GM12891 (cell line): ENCODE data around the gene MET. TPM values are rescaled to one million over a fixed set of nuclear protein-coding genes. Genes with fewer than 3 reads are reported as not detected.
A peak's percentile ranks its signal among the peaks of the same experiment; 100 is the strongest.
"Not testable (repeated sequence)": the region's sequence is repeated elsewhere in the genome, so short reads cannot be mapped to it uniquely, and the experiment has no call there.

Experiments used
- DNase-seq: peaks from one replicate; pipeline ENCODE4 v3.0.0; 2011; ENCODE audit warnings: low spot score; ENCODE audit not compliant: insufficient read length
- FAIRE-seq: peaks from 2 replicates; lab custom pipeline; 2011; peaks lifted over from hg19 to GRCh38; lab: Jason Lieb, UNC
- PAX5 ChIP-seq: IDR thresholded peaks from 2 replicates; pipeline ENCODE4 v1.6.1; 2011; ENCODE audit warnings: low read length, moderate library complexity, mild to moderate bottlenecking; ENCODE audit not compliant: insufficient read depth, severe bottlenecking
- POLR2A ChIP-seq: IDR thresholded peaks from 2 replicates; pipeline ENCODE4 v1.6.1; 2011; ENCODE audit warnings: low read depth, low read length, control low read depth
- POLR2AphosphoS5 ChIP-seq: IDR thresholded peaks from 2 replicates; pipeline ENCODE4 v1.6.1; 2011; ENCODE audit warnings: low read depth, low read length, control low read depth
- POU2F2 ChIP-seq: IDR thresholded peaks from 2 replicates; pipeline ENCODE4 v1.6.1; 2011; ENCODE audit warnings: low read depth, mild to moderate bottlenecking, control low read depth, low read length, moderate library complexity
- SPI1 ChIP-seq: IDR thresholded peaks from 2 replicates; pipeline ENCODE4 v1.6.1; 2011; ENCODE audit warnings: low read depth, low read length, control low read depth
- TAF1 ChIP-seq: IDR thresholded peaks from 2 replicates; pipeline ENCODE4 v1.6.1; 2011; ENCODE audit warnings: low read depth, low read length, control low read depth
- polyA plus RNA-seq: library from polyadenylated mRNA; unstranded; fragments of >200 nt; gene quantifications from one replicate; pipeline ENCODE4 v1.2.1, GENCODE V29; 2012; ENCODE audit warnings: low read depth, missing spikeins, inconsistent platforms; ENCODE audit not compliant: missing spikeins

The MET gene
- not detected for polyA plus RNA-seq

DNA sequence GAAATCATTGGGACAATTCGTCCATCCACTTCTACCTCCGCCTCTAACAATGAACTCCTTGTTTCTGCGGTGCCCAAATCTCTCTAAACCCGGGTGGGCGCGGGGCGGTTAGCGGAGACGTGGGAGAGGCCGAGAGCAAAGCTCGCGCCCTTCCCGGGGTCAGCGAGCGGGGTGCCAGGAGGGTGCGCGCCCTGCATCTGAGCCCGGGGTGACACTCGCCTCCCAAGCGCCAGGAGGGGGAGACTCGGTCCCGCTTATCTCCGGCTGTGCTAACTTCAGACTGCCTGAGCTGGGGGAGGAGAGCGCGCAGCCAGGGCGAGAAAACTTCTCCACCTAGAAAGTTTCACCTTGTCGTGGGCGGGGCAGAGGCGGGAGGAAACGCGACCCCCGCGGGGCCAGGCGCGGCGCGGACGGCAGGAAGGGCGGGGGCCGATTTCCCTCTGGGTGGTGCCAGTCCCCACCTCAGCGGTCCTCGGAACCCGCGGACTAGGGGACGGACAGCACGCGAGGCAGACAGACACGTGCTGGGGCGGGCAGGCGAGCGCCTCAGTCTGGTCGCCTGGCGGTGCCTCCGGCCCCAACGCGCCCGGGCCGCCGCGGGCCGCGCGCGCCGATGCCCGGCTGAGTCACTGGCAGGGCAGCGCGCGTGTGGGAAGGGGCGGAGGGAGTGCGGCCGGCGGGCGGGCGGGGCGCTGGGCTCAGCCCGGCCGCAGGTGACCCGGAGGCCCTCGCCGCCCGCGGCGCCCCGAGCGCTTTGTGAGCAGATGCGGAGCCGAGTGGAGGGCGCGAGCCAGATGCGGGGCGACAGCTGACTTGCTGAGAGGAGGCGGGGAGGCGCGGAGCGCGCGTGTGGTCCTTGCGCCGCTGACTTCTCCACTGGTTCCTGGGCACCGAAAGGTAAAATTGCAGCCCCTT lies at the start of gene MET:
TSS of gene MET (plus strand) at position 516 of the 915 bp plus-strand sequence. CDS start 26,889 bp downstream, outside the sequence.
- FAIRE-seq (peak; percentile 71), DNase-seq (peak; percentile 53)
- no peak for TF ChIP-seq POLR2A
- TF ChIP-seq PAX5 = no peak
- TF ChIP-seq TAF1 = no peak
- no peak for TF ChIP-seq SPI1

GRCh38 chr7:116626886-116627285 lies 45.1 kb upstream of the MET start:
- FAIRE-seq = no peak
- no peak for DNase-seq
- TF ChIP-seq POLR2A = no peak
- no peak for TF ChIP-seq PAX5
- no peak for TF ChIP-seq POU2F2
- no peak for TF ChIP-seq POLR2AphosphoS5
- no peak for TF ChIP-seq TAF1
- no peak for TF ChIP-seq SPI1

DNA sequence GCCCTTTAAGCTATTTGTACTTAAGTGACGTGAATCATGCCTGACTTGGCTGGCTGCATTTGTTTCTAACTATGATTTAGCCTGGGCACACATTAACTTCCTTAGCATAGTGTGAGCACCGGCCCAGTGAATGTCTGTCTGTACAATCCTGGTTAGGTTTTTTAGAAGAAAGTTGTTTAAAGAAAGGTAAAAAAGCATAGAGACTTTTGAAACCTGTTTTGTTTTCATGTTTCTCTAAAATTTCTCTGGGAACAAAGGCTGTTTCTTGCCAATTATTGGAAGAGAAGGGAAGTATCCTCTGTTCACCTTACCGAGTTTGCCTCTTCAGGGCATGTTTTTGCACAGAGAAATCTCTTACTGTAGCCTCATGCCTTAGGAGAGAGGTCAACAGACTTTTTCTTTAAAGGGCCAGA lies 42.9 kb upstream of the MET start:
- no peak for FAIRE-seq
- TF ChIP-seq SPI1 = no peak
- no peak for TF ChIP-seq POLR2A
- no peak for TF ChIP-seq POLR2AphosphoS5
- TF ChIP-seq POU2F2 = no peak
- TF ChIP-seq PAX5 = no peak
- no peak for TF ChIP-seq TAF1
- no peak for DNase-seq

DNA sequence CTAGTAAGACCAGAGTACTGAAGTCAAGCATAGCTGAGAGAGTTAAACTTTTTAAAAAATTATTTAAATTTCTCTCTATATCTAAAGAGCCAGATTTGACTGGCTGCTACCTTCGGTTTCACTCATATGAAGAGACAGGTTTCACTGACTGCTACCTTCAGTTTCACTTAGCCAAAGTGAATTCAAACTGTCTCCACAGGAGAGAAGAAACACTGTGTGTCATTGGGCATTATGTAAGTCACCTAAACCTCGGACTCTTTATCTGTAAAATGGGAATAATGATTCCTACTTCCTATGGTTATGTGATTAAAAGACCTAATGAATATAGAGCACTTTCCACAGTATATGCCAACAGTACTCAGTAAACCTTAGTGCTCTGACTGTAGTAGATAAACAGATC lies 41.6 kb upstream of the MET start:
- DNase-seq (peak; percentile 6), FAIRE-seq (peak; percentile 82)
- TF ChIP-seq POLR2AphosphoS5 = no peak
- TF ChIP-seq SPI1 = no peak
- no peak for TF ChIP-seq POU2F2
- no peak for TF ChIP-seq PAX5

DNA sequence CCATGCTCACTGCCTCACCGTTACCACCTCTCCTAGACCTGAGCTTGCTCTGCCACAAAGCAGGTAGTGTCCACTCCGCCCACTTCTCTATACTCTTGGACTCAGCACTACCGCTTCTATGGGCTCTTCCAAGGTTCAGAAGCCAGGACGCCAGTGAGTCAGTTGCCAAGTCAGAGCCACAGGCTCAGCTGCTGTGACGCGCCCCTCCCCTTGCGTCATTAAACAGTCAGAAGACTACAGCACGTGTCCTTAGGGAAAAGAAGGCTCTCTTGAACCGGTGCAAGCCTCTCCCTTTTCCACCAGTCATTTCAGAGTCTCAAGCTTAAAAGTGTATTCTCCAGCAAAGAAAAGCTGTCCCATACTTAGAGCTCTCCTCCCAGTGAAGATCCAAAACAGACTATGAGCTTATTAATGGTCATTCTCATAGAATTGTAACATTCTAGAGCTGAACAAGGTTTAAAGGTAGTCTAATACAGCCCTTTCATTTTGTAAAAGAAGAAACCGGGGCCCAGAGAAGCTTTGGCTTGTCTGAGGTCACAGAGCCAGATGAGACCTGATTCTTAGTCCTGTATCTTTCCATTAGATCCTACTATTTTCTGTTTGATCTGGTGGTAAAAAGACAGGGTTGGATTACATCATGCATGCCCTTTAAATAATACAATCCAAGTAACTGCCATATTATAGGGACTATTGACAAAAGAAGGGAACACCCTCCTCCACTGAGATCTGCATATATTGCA lies 40.9 kb upstream of the MET start:
- FAIRE-seq (no peak), DNase-seq (no peak)
- TF ChIP-seq SPI1 = no peak
- no peak for TF ChIP-seq POU2F2

DNA sequence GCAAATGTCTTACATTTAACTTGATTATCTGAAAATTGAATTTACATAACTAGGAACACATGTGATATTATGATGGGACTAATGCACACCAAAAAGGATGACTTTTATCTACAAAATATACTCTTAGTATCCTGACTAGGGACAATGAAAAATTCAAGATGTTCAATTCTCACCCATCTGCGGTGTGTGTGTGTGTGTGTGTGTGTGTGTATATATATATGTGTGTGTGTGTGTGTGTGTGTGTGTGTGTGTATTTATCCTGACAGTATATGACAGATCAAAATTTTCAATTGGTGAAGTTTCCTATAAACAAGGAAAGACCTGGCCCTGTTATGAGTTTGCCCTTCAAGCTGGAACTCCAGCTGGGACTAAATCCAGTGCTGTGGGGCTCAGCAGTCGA lies 40.3 kb upstream of the MET start:
- TF ChIP-seq POLR2AphosphoS5 (no peak), SPI1 (no peak), POU2F2 (no peak), POLR2A (no peak), PAX5 (no peak), TAF1 (no peak)
- DNase-seq = no peak
- FAIRE-seq = no peak

- DNase-seq (no peak), FAIRE-seq (no peak)
- TF ChIP-seq PAX5 = no peak
- no peak for TF ChIP-seq POU2F2
- TF ChIP-seq POLR2A = no peak
- TF ChIP-seq SPI1 = no peak
- TF ChIP-seq POLR2AphosphoS5 = no peak
- no peak for TF ChIP-seq TAF1
These were observed 39.6 kb upstream of the MET start for GRCh38 chr7:116632384-116632783.

- DNase-seq (no peak), FAIRE-seq (peak; percentile 5)
- TF ChIP-seq TAF1 = no peak
- TF ChIP-seq POU2F2 = no peak
- TF ChIP-seq SPI1 = no peak
- no peak for TF ChIP-seq PAX5
- TF ChIP-seq POLR2A = no peak
- TF ChIP-seq POLR2AphosphoS5 = no peak
These were observed 38.6 kb upstream of the MET start for GRCh38 chr7:116633131-116633988.

DNA sequence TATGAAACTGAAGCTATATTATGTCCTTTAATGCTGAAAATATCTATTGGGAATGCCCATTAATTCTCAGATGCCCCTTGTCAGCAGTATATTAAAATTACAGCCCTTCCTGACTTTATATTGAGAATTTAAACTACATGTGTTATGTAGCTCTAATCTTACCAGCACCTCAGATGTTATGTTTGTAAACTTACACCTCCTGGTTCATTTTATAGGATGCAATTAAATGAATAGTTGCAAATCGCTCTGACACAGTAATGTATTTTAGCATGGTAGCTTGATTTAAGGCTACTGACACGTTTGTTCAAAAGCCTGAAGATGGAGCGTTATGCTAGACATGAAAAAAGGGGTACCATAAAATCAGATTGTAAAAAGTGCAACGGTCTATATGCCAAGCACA lies 35.0 kb upstream of the MET start:
- FAIRE-seq = no peak
- DNase-seq = no peak
- no peak for TF ChIP-seq POLR2AphosphoS5
- no peak for TF ChIP-seq SPI1
- no peak for TF ChIP-seq POLR2A
- no peak for TF ChIP-seq POU2F2
- no peak for TF ChIP-seq TAF1
- TF ChIP-seq PAX5 = no peak

DNA sequence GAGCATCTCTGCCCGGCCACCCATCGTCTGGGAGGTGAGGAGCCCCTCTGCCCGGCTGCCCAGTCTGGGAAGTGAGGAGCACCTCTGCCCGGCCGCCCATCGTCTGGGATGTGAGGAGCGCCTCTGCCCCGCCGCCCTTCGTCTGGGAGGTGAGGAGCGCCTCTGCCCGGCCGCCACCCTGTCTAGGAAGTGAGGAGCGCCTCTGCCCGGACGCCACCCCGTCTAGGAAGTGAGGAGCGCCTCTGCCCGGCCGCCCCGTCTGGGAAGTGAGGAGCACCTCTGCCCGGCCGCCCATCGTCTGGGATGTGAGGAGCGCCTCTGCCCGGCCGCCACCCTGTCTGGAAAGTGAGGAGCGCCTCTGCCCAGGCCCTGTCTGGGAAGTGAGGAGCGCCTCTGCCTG lies 33.4 kb upstream of the MET start:
- not testable (repeated sequence) for FAIRE-seq, DNase-seq
